CD4-positive, alpha-beta T cell treated with Interleukin-15 for 4 hours (primary cell): Measurements from ENCODE around the gene TUBGCP6.
"Not testable (repeated sequence)": the region's sequence is repeated elsewhere in the genome, so short reads cannot be mapped to it uniquely, and the experiment has no call there.

Experiments used
- DNase-seq: peaks from one replicate; pipeline ENCODE4 v3.0.0-alpha.2; 2020; ENCODE audit warnings: low spot score

Gene TUBGCP6

DNA sequence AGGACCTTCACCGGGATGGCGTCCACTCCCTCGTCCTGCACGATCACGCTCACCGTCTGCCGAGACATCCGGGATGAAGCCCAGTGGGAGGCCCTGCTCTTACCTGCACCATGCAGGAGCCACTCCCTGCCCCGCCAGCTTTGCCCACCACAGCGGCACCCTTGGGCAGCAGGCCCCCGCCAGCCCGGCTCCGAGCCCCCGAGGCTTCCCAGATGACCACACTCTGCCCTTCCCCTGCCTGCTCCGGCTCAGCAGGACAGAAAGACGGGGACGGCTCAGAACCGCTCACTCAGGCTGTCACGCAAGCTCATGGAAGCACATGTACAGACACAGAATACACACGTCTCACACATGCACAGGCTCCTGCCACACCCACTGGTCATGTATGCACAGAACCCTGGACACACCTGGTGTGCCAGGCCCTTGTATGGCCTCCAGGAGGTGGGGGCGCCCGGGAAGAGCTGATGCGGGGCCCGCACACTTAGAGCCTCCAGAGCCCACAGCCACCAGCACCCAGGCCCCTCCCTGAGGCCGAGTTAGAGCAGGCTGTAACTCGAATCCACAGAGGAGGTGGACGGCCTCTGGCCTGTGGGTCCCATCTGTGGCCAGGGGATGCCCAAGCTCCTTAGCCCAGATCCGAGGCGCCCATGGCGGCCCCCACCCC lies 34.3 kb upstream of the TUBGCP6 start:
- no peak for DNase-seq

DNA sequence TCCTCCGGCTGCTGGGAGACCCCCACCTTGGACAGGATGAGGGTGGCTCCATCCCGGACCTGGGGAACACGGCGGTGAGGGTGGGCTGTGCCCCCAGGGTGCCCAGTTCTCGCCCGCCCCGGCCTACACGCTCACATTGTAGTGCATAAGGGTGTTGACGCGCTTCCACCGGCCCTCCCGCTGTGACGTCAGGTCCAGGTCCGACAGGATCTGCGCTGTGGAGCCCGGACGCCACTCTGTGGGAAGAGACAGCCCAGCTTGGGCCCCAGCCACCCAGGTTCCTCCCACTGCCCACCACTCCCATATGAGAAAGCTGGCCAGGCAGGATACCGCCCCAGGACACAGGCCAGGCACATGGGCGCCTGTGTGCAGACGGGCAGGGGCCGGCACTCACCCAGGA lies 33.6 kb upstream of the TUBGCP6 start:
- no peak for DNase-seq

GRCh38 chr22:50277761-50278160 lies 32.9 kb upstream of the TUBGCP6 start:
- DNase-seq = no peak

DNA sequence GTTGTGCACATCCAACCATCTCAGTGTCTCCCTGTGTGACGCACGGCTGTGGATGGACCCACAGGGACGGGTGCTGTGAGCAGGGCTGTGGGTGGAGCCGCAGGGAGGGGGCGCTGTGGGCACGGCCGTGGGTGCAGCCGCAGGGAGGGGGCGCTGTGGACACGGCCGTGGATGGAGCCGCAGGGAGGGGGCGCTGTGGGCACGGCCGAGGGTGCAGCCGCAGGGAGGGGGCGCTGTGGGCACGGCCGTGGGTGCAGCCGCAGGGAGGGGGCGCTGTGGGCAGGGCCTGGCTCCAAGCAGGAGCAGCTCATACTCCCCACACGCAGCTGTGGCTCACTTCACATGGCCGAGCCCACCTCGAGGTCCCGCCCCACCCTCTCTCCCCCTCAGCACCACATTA lies 31.3 kb upstream of the TUBGCP6 start:
- DNase-seq = peak; percentile 44

DNA sequence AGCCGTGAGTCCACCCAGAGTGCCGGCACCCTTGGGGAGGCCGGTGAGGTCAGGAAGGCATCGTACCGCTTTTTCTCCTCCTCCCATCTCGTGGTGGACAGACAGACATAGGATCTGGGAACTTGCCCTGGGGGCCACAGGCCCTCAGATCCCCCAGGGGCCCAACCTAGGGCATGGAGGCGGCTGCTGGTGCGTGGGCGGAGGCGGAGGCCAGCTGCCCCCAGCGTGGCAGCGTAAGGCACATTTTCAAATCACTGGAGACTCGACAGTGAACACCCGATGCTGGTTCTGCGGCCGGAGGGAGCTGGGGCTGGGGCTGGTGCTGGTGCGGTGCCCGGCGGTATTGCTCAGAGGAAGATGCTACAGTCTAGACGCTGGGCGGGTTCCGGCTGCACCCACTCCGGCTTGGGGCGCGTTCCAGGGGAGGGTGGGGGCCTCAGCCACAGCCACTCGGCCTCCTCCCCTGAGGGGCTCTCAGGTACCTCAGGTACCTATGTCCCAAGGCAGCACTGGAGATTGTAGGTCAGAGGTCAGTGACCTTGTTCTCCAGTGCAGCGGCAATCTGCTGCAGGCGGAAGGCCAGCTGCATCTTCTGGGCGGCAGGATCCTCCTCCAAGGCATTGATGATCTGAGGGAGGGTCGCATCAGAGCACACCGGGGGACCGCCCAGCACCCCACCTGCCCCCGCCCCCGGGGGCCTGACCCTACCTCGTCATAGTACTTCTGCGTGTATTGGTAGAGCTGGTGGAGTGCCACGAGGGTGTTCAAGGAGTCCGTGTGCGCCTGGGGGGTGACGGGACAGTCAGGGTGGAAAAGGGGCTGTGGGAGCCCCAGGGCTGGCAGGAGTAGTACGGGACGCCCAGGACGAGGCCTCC lies 30.6 kb upstream of the TUBGCP6 start:
- DNase-seq = no peak

GRCh38 chr22:50274771-50275170 lies 29.9 kb upstream of the TUBGCP6 start:
- no peak for DNase-seq

DNA sequence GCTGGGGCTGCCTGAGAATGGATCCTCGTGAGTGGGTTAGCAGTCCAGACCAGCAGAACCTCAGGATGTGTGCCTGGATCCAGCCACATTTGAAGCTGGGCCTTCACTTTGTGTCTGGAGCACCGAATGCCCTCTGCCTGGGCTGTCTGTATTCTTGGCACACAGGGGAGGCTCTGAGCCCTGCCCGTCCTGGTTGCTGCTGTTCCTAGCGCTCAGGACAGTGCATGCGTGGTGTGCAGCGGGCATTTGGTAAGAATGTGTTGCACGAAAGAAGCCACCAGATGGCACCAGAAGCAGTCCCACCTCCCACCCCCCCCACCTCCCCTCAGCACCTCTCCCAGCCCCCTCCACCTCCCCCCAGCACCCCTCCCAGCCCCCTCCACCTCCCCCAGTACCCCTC lies 29.5 kb upstream of the TUBGCP6 start:
- DNase-seq = peak; percentile 50

- DNase-seq = not testable (repeated sequence)
Observed at GRCh38 chr22:50273781-50274180, 29.0 kb upstream of the TUBGCP6 start.

DNA sequence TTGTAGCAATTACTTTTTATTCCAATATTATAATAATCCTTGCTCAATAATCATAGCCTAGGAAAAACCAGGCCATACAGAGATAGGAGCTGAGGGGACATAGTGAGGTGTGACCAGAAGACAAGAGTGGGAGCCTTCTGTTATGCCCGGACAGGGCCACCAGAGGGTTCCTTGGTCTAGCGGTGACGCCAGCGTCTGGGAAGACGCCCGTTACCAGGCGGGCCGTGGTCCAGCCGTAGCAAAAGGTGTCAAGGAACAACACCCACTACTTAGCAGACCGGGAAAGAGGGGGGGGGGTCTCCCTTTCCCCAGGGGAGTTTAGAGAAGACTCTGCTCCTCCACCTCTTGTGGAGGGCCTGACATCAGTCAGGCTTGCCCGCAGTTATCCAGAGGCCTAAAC lies 28.5 kb upstream of the TUBGCP6 start:
- not testable (repeated sequence) for DNase-seq

GRCh38 chr22:50272044-50272802 lies 27.4 kb upstream of the TUBGCP6 start:
- DNase-seq = no peak

- DNase-seq = peak; percentile 55
Observed at GRCh38 chr22:50271519-50271970, 26.7 kb upstream of the TUBGCP6 start.

GRCh38 chr22:50270666-50271394 lies 26.0 kb upstream of the TUBGCP6 start:
- peak; percentile 61 for DNase-seq

DNA sequence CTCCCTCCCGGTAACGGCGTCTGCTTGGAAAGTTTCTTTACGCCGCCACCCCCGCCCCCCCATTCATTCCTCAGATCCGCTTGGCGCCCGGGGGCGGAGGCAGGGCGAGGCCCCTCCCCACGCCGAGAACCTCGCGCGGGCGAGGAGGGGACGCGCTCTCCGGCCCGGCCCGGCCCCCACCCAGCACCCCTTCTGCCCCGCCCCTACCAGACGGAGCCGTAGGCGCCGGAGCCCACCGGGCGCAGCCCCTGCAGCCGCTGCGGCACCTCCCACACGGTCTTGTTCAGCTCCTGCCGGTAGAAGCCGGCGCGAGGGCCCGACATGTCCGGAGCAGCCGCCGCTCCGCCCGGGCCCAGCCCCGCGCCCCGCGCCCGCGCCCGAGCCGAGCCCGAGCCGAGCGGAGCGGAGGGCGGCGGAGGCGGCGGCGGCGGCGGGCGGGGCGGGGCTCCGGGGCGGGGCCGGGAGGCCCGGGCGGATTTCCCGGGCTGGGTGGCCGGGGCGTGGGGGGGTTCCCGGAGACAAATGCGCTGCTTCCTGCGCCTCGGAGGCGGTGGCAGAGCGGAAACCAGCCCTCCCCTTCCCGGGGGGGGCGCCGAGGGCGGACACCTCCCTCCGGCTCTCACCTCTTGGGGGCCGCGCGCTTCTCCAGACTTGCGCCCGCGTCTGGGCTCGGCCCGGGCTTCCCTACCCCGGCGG lies 25.3 kb upstream of the TUBGCP6 start, which contains the start of gene MAPK11:
Gene MAPK11, minus strand, starts transcription at position 411 of the 696 bp plus-strand sequence. Its CDS starts 88 bp downstream, at position 323.
- peak; percentile 70 for DNase-seq

GRCh38 chr22:50269573-50269969 lies 24.7 kb upstream of the TUBGCP6 start:
- DNase-seq = no peak

DNA sequence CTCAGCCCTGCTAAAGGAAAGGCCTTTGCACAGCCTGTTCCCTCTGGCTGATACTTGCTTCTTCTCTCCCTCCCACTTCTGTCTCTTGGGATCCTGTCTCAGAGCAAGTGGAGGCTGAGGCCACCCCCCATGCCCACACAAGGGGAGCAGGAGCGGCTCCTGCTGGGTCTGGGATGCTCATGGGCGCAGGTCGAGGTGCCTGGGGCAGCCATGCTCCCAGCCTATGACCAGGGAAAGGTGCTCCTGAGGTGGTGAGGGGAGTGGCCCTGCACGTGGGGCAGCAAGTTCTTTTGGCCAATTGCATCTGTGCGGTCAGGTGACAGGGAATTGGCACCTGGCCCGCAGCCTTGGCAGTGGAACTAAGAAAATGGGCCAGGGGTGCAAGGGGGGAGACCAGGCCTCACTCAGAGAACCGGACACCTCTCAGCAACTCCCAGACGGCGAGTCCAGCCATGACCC lies 23.9 kb upstream of the TUBGCP6 start:
- no peak for DNase-seq

- DNase-seq = peak; percentile 45
Observed at GRCh38 chr22:50267591-50268390, 23.0 kb upstream of the TUBGCP6 start.

DNA sequence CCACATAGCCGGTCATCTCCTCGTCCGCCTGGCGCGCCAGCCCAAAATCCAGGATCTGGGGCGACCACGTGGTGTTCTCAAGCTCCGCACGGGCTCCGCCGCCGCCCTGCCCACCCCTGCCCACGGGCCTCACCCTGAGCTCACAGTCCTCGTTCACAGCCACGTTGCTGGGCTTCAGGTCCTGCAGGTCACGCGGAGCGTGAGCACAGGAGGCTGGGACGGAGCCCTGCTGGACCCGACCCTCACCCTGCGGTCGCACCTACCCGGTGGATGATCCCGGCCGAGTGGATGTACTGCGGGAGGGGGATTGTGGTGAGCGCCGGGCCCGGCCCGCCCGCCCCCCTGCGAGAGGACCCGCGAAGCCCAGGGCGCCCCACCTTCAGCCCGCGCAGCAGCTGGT lies 22.2 kb upstream of the TUBGCP6 start:
- no peak for DNase-seq

- no peak for DNase-seq
Observed at GRCh38 chr22:50264946-50265669, 20.3 kb upstream of the TUBGCP6 start.

DNA sequence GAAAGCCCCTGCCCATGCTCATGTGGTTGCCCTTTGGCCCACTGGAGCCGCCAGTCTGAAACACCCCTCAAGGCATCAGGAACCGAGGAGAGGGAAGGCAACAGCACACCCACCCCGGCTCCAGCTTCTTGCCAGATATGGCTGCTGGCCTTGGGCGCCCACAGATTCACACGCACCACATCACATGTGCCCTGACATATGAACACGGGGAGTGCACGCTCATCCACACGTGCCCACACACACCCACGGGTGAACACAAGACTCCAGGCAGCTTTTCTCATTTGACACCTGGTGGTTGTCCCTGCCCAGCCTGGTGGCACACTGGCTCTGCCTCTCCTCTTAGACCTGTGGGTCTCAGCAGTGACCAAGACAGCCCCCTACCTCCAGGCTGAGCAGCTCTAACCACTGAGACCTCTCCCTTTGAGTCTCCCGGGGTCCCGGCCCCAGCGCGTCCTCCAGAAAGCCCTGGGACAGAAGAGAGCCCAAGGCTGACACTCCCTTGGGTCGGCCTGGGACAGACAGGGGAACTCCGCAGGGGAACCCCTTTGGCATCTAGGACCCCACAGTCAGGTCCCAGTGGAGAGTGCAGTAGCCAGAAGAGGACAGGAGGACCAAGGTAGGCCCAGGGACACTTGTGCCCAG lies 19.4 kb upstream of the TUBGCP6 start:
- DNase-seq = no peak
